ENCODE data around the gene USP35. TPM values are rescaled to one million over a fixed set of nuclear protein-coding genes. Genes with fewer than 3 reads are reported as not detected.
A peak's percentile ranks its signal among the peaks of the same experiment; 100 is the strongest.

USP35 gene
- total RNA-seq, 1 experiment from 2014 or later, result 10.6 TPM

DNA sequence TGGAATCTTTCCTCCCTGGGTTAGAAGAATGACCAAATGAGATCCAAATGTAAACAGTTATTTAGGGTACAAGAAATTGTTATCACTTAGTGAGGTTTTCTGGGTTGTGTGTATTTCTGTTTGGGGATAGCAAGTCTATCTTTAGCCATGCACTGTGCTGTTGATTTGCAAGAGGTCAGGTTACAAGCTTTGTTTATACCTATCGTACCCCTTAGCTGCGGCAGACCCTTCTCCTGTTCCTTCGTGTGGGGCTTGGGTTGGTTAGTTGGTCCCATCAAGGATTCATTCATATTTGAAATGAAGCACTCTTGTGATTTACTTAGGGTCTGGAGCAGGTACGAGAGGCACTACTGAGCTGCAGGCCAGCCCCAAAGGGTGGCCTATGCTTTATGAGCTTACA, 72.6 kb downstream of the USP35 start:
- CTCF ChIA-PET, result interaction anchor here (1.0 to 2.5 kb wide), 4 partner anchors 10 to 303 kb away, joined by 3 to 7 read pairs (median 4); partner anchors contain the start of genes KCTD21 and USP35
- Mint-ChIP-seq H3K27ac (peak overlapping the region; percentile 78), H3K36me3 (no peaks in the 10 kb centered on the region), H3K4me3 (no peak overlapping the region), H3K27me3 (ENCODE audit: low read depth) (no peaks in the 10 kb centered on the region; the same call in 1 of the 2 replicates), H3K9me3 (no peaks in the 10 kb centered on the region), H3K4me1 (peaks cover 12% of the 10 kb centered on the region)
- TF ChIP-seq, protein P1, sequence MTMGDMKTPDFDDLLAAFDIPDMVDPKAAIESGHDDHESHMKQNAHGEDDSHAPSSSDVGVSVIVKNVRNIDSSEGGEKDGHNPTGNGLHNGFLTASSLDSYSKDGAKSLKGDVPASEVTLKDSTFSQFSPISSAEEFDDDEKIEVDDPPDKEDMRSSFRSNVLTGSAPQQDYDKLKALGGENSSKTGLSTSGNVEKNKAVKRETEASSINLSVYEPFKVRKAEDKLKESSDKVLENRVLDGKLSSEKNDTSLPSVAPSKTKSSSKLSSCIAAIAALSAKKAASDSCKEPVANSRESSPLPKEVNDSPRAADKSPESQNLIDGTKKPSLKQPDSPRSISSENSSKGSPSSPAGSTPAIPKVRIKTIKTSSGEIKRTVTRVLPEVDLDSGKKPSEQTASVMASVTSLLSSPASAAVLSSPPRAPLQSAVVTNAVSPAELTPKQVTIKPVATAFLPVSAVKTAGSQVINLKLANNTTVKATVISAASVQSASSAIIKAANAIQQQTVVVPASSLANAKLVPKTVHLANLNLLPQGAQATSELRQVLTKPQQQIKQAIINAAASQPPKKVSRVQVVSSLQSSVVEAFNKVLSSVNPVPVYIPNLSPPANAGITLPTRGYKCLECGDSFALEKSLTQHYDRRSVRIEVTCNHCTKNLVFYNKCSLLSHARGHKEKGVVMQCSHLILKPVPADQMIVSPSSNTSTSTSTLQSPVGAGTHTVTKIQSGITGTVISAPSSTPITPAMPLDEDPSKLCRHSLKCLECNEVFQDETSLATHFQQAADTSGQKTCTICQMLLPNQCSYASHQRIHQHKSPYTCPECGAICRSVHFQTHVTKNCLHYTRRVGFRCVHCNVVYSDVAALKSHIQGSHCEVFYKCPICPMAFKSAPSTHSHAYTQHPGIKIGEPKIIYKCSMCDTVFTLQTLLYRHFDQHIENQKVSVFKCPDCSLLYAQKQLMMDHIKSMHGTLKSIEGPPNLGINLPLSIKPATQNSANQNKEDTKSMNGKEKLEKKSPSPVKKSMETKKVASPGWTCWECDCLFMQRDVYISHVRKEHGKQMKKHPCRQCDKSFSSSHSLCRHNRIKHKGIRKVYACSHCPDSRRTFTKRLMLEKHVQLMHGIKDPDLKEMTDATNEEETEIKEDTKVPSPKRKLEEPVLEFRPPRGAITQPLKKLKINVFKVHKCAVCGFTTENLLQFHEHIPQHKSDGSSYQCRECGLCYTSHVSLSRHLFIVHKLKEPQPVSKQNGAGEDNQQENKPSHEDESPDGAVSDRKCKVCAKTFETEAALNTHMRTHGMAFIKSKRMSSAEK (CRISPR knock-in tag; IDR thresholded peaks at IDR 0.05; ENCODE audit: borderline replicate concordance), result no peak
- TF ChIP-seq EMX1 (CRISPR knock-in tag; IDR thresholded peaks at IDR 0.05), result no peak
- no peak for TF ChIP-seq ELF4 (CRISPR knock-in tag; IDR thresholded peaks at IDR 0.05; ENCODE audit: low read depth)
- TF ChIP-seq TP53 (CRISPR knock-in tag; IDR thresholded peaks at IDR 0.05), result no peak
- TF ChIP-seq CREB1 (CRISPR knock-in tag; IDR thresholded peaks at IDR 0.05), result no peak
- TF ChIP-seq, protein P2, sequence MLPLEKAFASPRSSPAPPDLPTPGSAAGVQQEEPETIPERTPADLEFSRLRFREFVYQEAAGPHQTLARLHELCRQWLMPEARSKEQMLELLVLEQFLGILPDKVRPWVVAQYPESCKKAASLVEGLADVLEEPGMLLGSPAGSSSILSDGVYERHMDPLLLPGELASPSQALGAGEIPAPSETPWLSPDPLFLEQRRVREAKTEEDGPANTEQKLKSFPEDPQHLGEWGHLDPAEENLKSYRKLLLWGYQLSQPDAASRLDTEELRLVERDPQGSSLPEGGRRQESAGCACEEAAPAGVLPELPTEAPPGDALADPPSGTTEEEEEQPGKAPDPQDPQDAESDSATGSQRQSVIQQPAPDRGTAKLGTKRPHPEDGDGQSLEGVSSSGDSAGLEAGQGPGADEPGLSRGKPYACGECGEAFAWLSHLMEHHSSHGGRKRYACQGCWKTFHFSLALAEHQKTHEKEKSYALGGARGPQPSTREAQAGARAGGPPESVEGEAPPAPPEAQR (CRISPR knock-in tag; IDR thresholded peaks at IDR 0.05), result no peak
- TF ChIP-seq JUN (CRISPR knock-in tag; IDR thresholded peaks at IDR 0.05), result no peak
- TF ChIP-seq RELA (CRISPR knock-in tag; IDR thresholded peaks at IDR 0.05; ENCODE audit: borderline replicate concordance), result no peak
- TF ChIP-seq, protein P3, sequence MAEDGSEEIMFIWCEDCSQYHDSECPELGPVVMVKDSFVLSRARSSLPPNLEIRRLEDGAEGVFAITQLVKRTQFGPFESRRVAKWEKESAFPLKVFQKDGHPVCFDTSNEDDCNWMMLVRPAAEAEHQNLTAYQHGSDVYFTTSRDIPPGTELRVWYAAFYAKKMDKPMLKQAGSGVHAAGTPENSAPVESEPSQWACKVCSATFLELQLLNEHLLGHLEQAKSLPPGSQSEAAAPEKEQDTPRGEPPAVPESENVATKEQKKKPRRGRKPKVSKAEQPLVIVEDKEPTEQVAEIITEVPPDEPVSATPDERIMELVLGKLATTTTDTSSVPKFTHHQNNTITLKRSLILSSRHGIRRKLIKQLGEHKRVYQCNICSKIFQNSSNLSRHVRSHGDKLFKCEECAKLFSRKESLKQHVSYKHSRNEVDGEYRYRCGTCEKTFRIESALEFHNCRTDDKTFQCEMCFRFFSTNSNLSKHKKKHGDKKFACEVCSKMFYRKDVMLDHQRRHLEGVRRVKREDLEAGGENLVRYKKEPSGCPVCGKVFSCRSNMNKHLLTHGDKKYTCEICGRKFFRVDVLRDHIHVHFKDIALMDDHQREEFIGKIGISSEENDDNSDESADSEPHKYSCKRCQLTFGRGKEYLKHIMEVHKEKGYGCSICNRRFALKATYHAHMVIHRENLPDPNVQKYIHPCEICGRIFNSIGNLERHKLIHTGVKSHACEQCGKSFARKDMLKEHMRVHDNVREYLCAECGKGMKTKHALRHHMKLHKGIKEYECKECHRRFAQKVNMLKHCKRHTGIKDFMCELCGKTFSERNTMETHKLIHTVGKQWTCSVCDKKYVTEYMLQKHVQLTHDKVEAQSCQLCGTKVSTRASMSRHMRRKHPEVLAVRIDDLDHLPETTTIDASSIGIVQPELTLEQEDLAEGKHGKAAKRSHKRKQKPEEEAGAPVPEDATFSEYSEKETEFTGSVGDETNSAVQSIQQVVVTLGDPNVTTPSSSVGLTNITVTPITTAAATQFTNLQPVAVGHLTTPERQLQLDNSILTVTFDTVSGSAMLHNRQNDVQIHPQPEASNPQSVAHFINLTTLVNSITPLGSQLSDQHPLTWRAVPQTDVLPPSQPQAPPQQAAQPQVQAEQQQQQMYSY (CRISPR knock-in tag; IDR thresholded peaks at IDR 0.05), result no peak
- TF ChIP-seq, protein P4, sequence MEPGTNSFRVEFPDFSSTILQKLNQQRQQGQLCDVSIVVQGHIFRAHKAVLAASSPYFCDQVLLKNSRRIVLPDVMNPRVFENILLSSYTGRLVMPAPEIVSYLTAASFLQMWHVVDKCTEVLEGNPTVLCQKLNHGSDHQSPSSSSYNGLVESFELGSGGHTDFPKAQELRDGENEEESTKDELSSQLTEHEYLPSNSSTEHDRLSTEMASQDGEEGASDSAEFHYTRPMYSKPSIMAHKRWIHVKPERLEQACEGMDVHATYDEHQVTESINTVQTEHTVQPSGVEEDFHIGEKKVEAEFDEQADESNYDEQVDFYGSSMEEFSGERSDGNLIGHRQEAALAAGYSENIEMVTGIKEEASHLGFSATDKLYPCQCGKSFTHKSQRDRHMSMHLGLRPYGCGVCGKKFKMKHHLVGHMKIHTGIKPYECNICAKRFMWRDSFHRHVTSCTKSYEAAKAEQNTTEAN (CRISPR knock-in tag; IDR thresholded peaks at IDR 0.05), result no peak
- TF ChIP-seq, protein P5, sequence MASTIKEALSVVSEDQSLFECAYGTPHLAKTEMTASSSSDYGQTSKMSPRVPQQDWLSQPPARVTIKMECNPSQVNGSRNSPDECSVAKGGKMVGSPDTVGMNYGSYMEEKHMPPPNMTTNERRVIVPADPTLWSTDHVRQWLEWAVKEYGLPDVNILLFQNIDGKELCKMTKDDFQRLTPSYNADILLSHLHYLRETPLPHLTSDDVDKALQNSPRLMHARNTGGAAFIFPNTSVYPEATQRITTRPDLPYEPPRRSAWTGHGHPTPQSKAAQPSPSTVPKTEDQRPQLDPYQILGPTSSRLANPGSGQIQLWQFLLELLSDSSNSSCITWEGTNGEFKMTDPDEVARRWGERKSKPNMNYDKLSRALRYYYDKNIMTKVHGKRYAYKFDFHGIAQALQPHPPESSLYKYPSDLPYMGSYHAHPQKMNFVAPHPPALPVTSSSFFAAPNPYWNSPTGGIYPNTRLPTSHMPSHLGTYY (CRISPR knock-in tag; IDR thresholded peaks at IDR 0.05), result no peak
- TF ChIP-seq ZBTB21 (CRISPR knock-in tag; IDR thresholded peaks at IDR 0.05; ENCODE audit: borderline replicate concordance), result no peak
- TF ChIP-seq, protein P6, sequence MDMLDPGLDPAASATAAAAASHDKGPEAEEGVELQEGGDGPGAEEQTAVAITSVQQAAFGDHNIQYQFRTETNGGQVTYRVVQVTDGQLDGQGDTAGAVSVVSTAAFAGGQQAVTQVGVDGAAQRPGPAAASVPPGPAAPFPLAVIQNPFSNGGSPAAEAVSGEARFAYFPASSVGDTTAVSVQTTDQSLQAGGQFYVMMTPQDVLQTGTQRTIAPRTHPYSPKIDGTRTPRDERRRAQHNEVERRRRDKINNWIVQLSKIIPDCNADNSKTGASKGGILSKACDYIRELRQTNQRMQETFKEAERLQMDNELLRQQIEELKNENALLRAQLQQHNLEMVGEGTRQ (CRISPR knock-in tag; IDR thresholded peaks at IDR 0.05), result no peak
- no peak for TF ChIP-seq ZNF423 (CRISPR knock-in tag; IDR thresholded peaks at IDR 0.05)
- TF ChIP-seq SMAD3 (CRISPR knock-in tag; IDR thresholded peaks at IDR 0.05; ENCODE audit: borderline replicate concordance), result no peak
- TF ChIP-seq, protein P7, sequence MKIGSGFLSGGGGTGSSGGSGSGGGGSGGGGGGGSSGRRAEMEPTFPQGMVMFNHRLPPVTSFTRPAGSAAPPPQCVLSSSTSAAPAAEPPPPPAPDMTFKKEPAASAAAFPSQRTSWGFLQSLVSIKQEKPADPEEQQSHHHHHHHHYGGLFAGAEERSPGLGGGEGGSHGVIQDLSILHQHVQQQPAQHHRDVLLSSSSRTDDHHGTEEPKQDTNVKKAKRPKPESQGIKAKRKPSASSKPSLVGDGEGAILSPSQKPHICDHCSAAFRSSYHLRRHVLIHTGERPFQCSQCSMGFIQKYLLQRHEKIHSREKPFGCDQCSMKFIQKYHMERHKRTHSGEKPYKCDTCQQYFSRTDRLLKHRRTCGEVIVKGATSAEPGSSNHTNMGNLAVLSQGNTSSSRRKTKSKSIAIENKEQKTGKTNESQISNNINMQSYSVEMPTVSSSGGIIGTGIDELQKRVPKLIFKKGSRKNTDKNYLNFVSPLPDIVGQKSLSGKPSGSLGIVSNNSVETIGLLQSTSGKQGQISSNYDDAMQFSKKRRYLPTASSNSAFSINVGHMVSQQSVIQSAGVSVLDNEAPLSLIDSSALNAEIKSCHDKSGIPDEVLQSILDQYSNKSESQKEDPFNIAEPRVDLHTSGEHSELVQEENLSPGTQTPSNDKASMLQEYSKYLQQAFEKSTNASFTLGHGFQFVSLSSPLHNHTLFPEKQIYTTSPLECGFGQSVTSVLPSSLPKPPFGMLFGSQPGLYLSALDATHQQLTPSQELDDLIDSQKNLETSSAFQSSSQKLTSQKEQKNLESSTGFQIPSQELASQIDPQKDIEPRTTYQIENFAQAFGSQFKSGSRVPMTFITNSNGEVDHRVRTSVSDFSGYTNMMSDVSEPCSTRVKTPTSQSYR (CRISPR knock-in tag; IDR thresholded peaks at IDR 0.05), result no peak
- TF ChIP-seq GRHL2 (CRISPR knock-in tag; IDR thresholded peaks at IDR 0.05; ENCODE audit: insufficient replicate concordance, severe bottlenecking), result no peak
- ATAC-seq, result peak; percentile 71
- DNase-seq (ENCODE audit: low spot score), result no peak
- POLR2A ChIA-PET, result no interaction called here
